ENCODE results near the gene NWD2.

The NWD2 gene

DNA sequence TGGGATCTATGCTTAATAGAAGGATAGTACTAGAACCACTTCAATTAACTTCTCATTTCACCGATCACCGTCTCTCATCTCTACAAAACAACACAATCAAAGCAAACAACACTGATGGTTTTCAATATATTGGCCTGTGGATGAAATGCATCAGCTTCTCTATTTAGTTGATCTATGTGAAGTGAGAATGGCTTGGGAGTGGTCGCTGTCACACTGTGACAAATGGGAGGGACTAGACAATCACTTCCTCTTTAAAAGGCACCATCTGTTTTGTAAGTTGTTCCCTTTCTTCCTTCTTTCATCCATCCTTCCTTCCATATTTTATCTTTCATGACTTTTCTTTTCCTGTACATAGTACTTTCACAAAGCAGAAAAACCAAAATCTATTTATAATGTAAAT lies 23.9 kb upstream of the NWD2 start:
- DNase-seq (ENCODE audit: low spot score), result no peak
- no peak overlapping the region for H3K27ac ChIP-seq
- TF ChIP-seq, protein P1, sequence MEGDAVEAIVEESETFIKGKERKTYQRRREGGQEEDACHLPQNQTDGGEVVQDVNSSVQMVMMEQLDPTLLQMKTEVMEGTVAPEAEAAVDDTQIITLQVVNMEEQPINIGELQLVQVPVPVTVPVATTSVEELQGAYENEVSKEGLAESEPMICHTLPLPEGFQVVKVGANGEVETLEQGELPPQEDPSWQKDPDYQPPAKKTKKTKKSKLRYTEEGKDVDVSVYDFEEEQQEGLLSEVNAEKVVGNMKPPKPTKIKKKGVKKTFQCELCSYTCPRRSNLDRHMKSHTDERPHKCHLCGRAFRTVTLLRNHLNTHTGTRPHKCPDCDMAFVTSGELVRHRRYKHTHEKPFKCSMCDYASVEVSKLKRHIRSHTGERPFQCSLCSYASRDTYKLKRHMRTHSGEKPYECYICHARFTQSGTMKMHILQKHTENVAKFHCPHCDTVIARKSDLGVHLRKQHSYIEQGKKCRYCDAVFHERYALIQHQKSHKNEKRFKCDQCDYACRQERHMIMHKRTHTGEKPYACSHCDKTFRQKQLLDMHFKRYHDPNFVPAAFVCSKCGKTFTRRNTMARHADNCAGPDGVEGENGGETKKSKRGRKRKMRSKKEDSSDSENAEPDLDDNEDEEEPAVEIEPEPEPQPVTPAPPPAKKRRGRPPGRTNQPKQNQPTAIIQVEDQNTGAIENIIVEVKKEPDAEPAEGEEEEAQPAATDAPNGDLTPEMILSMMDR (conservative IDR thresholded peaks at IDR 0.05; ENCODE audit: low read depth), result no peak
- ChIA-PET CTCF (no interaction called here), POLR2A (ENCODE audit: low non-redundant PET) (no interaction called here)

DNA sequence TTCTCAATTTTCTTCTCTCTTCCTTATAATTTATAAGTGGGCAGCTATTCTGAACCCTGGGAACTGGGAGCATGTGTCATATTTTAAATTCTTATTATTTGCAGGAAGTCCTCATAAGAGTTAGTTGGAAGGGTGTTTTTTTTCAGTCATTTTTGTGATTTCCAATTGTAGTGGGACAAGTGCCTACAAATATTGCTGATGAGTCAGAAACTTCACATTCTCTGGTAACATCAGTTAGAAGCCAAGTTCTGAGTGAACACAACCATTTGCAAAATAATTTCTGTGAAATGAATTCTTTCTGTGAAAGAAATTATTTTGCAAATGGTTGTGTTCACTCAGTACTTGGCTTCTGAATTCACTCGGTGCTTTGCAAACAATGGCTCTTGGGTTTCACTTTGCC lies 20.8 kb upstream of the NWD2 start:
- no peak for DNase-seq (ENCODE audit: low spot score)
- POLR2A ChIA-PET (ENCODE audit: low non-redundant PET), result no interaction called here
- TF ChIP-seq, protein P1 (conservative IDR thresholded peaks at IDR 0.05; ENCODE audit: low read depth), result no peak
- no peak overlapping the region for H3K27ac ChIP-seq
- CTCF ChIA-PET, result no interaction called here

DNA sequence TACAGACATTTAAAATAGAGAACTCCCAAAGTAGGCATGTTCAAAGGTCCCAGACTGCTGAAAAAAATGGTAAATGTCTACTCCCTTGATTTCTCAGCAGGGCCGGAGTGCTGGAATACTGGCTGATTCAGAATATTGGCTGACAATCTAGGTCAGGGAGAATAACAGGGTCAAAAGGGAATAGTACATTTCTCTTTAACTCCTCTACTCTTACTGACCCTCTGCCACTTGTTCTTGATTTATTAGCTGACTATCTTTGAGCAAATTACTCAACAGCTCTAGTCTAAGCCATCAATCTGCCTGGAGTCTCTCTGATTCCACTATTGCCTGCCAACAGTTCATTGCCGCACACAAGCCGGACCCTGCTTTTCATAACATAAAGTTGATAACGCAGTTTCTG lies 19.7 kb upstream of the NWD2 start:
- POLR2A ChIA-PET (ENCODE audit: low non-redundant PET), result no interaction called here
- no peak overlapping the region for H3K27ac ChIP-seq
- CTCF ChIA-PET, result no interaction called here
- no peak for DNase-seq (ENCODE audit: low spot score)
- TF ChIP-seq, protein P1 (conservative IDR thresholded peaks at IDR 0.05; ENCODE audit: low read depth), result no peak

DNA sequence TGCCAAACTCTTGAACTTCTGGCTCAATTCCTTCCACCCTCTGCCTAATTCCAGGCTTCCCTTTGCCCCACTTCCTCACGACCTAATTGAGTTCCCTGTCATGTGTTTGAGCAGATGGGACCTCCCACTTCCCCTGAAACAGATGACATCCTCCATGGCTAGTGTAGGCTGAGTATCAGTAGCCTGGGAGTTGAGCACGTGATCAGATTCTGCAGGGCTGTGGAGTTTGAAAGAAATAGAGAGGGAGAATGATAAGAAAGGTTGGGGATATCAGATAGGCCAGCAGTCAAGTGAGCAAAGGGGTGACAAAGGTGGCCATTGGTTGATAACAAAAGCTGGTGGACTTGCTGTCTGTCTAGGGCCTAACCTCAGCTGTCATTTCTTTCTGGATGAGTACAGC lies 18.8 kb upstream of the NWD2 start:
- H3K27ac ChIP-seq, result no peak overlapping the region
- TF ChIP-seq, protein P1 (conservative IDR thresholded peaks at IDR 0.05; ENCODE audit: low read depth), result no peak
- POLR2A ChIA-PET (ENCODE audit: low non-redundant PET), result no interaction called here
- CTCF ChIA-PET, result no interaction called here
- DNase-seq (ENCODE audit: low spot score), result no peak

DNA sequence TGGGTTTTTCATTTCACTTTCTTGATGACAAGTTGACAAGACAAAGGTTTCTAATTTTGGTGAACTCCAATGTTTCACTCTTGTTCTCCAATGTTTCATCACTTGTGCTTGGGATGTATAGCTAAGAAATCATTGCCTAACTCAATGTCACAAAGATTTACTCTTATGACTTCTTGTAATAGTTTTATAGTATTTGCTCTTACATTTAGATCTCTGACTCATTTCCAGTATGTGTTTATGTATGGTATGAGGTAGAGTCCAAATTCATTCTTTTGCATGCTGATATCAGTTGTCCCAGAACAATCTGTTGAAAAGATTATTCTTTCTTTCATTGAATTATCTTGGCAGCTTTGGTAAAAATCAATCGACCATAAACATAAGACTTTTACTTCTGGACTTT lies 12.2 kb upstream of the NWD2 start:
- ChIA-PET CTCF (no interaction called here), POLR2A (ENCODE audit: low non-redundant PET) (no interaction called here)
- no peak for DNase-seq (ENCODE audit: low spot score)
- TF ChIP-seq, protein P1 (conservative IDR thresholded peaks at IDR 0.05; ENCODE audit: low read depth), result no peak
- H3K27ac ChIP-seq, result no peak overlapping the region

DNA sequence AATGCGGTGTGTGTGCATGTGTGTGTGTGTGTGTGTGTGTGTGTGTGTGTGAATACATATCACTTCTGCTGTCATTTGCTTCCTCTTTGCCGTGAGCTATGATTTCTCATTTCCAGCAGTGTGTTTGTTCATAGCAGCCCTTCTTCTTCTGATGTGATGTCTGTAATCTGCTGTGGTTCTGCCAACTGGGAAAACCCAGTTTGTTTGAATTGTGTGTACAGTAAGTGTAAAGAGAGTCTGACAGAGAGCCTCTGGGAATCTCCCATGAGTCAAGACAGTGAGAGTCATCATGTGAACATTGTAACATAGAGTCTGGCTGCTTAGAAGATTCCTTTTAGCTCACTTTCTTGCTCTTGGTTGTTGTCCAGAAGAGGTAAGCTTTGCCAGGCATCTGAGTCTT lies 8.4 kb upstream of the NWD2 start:
- ChIA-PET POLR2A (ENCODE audit: low non-redundant PET) (no interaction called here), CTCF (no interaction called here)
- no peak for DNase-seq (ENCODE audit: low spot score)
- TF ChIP-seq, protein P1 (conservative IDR thresholded peaks at IDR 0.05; ENCODE audit: low read depth), result no peak
- no peak overlapping the region for H3K27ac ChIP-seq

DNA sequence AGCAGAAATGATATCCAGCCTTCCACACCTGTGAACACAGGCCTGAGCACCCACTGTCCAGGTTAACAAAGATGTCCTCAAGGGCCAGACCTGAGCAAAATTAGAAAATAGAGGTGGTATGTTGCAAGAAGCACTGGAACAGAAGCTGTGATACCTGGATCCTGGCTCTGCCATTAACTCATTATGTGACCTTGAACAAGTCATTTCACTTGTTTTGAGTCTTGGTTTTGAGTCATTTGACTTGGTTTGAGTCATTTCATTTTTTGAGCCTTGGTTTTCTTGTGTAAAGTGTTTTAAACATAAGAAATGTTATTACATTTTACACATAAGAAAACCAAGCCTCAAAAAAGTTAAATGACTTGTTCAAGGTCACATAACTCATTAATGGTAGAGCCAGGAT lies 2.9 kb upstream of the NWD2 start:
- DNase-seq (ENCODE audit: low spot score), result no peak
- H3K27ac ChIP-seq, result no peak overlapping the region
- POLR2A ChIA-PET (ENCODE audit: low non-redundant PET), result no interaction called here
- CTCF ChIA-PET, result no interaction called here
- TF ChIP-seq, protein P1 (conservative IDR thresholded peaks at IDR 0.05; ENCODE audit: low read depth), result no peak
